Smooth muscle cell (in vitro differentiated cells): Measurements from ENCODE around the gene CD38. TPM values are rescaled to one million over a fixed set of nuclear protein-coding genes. Genes with fewer than 3 reads are reported as not detected.
"Not testable (repeated sequence)": the region's sequence is repeated elsewhere in the genome, so short reads cannot be mapped to it uniquely, and the experiment has no call there.

Source experiments
- DNase-seq: peaks from one replicate; lab custom pipeline; 2025; ENCODE audit not compliant: unreplicated experiment; lab: John Stamatoyannopoulos, UW
- H2AFZ ChIP-seq: fragments of 200-600 bp; sonication (generic); 2 replicates; pipeline ENCODE4 v1.6.0; 2016; ENCODE audit warnings: antibody characterized with exemption, low read depth, mild to moderate bottlenecking
- H3F3A ChIP-seq: fragments of 200-600 bp; sonication (generic); 2 replicates; pipeline ENCODE4 v1.6.0; 2017; ENCODE audit warnings: antibody characterized with exemption, low read depth
- H3K27ac ChIP-seq: fragments of 200-600 bp; sonication (generic); 2 replicates; pipeline ENCODE4 v1.5.1; 2016; ENCODE audit warnings: low read depth, mild to moderate bottlenecking
- H3K27me3 ChIP-seq: fragments of 200-600 bp; sonication (generic); 2 replicates; pipeline ENCODE4 v1.6.1; 2016; ENCODE audit warnings: low read depth, mild to moderate bottlenecking
- H3K36me3 ChIP-seq: fragments of 200-600 bp; sonication (generic); 2 replicates; pipeline ENCODE4 v1.5.1; 2016; ENCODE audit warnings: low read depth
- H3K4me1 ChIP-seq: fragments of 200-600 bp; sonication (generic); 2 replicates; pipeline ENCODE4 v1.5.1; 2016; ENCODE audit warnings: low read depth
- H3K4me2 ChIP-seq: fragments of 200-600 bp; sonication (generic); 2 replicates; pipeline ENCODE4 v1.6.0; 2016; ENCODE audit warnings: mild to moderate bottlenecking
- H3K4me3 ChIP-seq: fragments of 200-600 bp; sonication (generic); 2 replicates; pipeline ENCODE4 v1.5.1; 2016; ENCODE audit warnings: mild to moderate bottlenecking
- H3K79me2 ChIP-seq: fragments of 200-600 bp; sonication (generic); 2 replicates; pipeline ENCODE4 v1.6.0; 2016; ENCODE audit warnings: low read depth, mild to moderate bottlenecking
- H3K9ac ChIP-seq: fragments of 200-600 bp; sonication (generic); 2 replicates; pipeline ENCODE4 v1.6.0; 2016; ENCODE audit warnings: low read depth
- H3K9me3 ChIP-seq: fragments of 200-600 bp; sonication (generic); replicated peaks from 2 replicates; pipeline ENCODE4 v1.5.1; 2016; ENCODE audit warnings: low read depth
- H4K20me1 ChIP-seq: fragments of 200-600 bp; sonication (generic); 2 replicates; pipeline ENCODE4 v1.6.0; 2016; ENCODE audit warnings: low read depth
- CTCF ChIP-seq: fragments of 200-600 bp; sonication (generic); IDR thresholded peaks from 2 replicates; pipeline ENCODE4 v1.5.1; 2017; ENCODE audit warnings: borderline replicate concordance, mild to moderate bottlenecking, antibody characterized with exemption; ENCODE audit not compliant: insufficient read depth, poor library complexity, severe bottlenecking
- WGBS: methylation state at CpG from one replicate; pipeline ENCODE4 v1.1.7; 2016; ENCODE audit warnings: low lambda C conversion rate; 5-methylcytosine and 5-hydroxymethylcytosine counted together
- polyA plus RNA-seq: library from polyadenylated mRNA; unstranded; fragments of >200 nt; fragmentation: Nextera tagmentation; extraction: Ambion mirVana; gene quantifications from 2 replicates; pipeline ENCODE4 v1.2.1, GENCODE V29; 2016
- total RNA-seq: library from RNA; depleted of rRNA; stranded (reverse); fragments of >200 nt; gene quantifications from 2 replicates; pipeline ENCODE4 v1.2.3, GENCODE V29; 2014

The CD38 gene
- total RNA-seq (not detected in 2 replicates), polyA plus RNA-seq (not detected in 2 replicates)

- no peaks in the 10 kb centered on the region for H3K9me3 ChIP-seq
- 3% methylated on average over 64 of the region's 76 CpGs for WGBS
- no peak within 1 kb of the TSS for H3K27ac ChIP-seq
- H3K79me2 ChIP-seq: no peaks in the 10 kb centered on the region
- peak within 1 kb of the TSS; percentile 53 for H3K4me3 ChIP-seq
- no peak within 1 kb of the TSS for H3K9ac ChIP-seq
- peak within 1 kb of the TSS; percentile 95 for H3K4me2 ChIP-seq
- no peaks in the 10 kb centered on the region for H4K20me1 ChIP-seq
- H3K36me3 ChIP-seq: no peaks in the 10 kb centered on the region
- peak within 1 kb of the TSS; percentile 80 for H2AFZ ChIP-seq
- DNase-seq: no peak
- H3K27me3 ChIP-seq: peaks cover 81% of the 10 kb centered on the region
- H3K4me1 ChIP-seq: peaks cover 4% of the 10 kb centered on the region
- no peak for TF ChIP-seq CTCF
- H3F3A ChIP-seq: no peaks in the 10 kb centered on the region
Observed at GRCh38 chr4:15778289-15779241, at the start of gene CD38. TSS of gene CD38 (plus strand) at chr4:15778328. CDS start at chr4:15778415, 87 bp downstream.

GRCh38 chr4:15729910-15730533 is 48.1 kb upstream of the CD38 start:
- Histone ChIP-seq H2AFZ (no peak overlapping the region), H3K4me2 (no peak overlapping the region), H3K27me3 (no peaks in the 10 kb centered on the region), H3K4me1 (no peaks in the 10 kb centered on the region), H3K36me3 (no peaks in the 10 kb centered on the region), H3K9me3 (no peaks in the 10 kb centered on the region), H3F3A (no peaks in the 10 kb centered on the region), H3K4me3 (no peak overlapping the region), H3K79me2 (no peaks in the 10 kb centered on the region), H3K9ac (no peak overlapping the region), H3K27ac (no peak overlapping the region), H4K20me1 (no peaks in the 10 kb centered on the region)
- peak; percentile 81 for TF ChIP-seq CTCF
- 43% methylated on average over 3 of the region's 3 CpGs for WGBS
- DNase-seq: no peak

- H3K27me3 ChIP-seq, H3F3A ChIP-seq, DNase-seq, H4K20me1 ChIP-seq, H3K79me2 ChIP-seq, H3K4me2 ChIP-seq, H3K9ac ChIP-seq, H3K4me3 ChIP-seq, H3K9me3 ChIP-seq, H3K27ac ChIP-seq, H2AFZ ChIP-seq, H3K36me3 ChIP-seq, H3K4me1 ChIP-seq: not testable (repeated sequence)
- 80% methylated on average over 5 of the region's 5 CpGs for WGBS
Observed at GRCh38 chr4:15733061-15733460, 45.1 kb upstream of the CD38 start.

- TF ChIP-seq CTCF: no peak
- Histone ChIP-seq H3K4me1 (no peaks in the 10 kb centered on the region), H3K9ac (no peak overlapping the region), H3K79me2 (no peaks in the 10 kb centered on the region), H3K4me3 (no peak overlapping the region), H3F3A (no peaks in the 10 kb centered on the region), H3K9me3 (no peaks in the 10 kb centered on the region), H3K4me2 (no peak overlapping the region), H3K27me3 (no peaks in the 10 kb centered on the region), H2AFZ (no peak overlapping the region), H3K36me3 (no peaks in the 10 kb centered on the region), H4K20me1 (no peaks in the 10 kb centered on the region), H3K27ac (no peak overlapping the region)
- no peak for DNase-seq
- whole genome bisulfite sequencing: 86% methylated on average over 6 of the region's 6 CpGs
Observed at GRCh38 chr4:15735536-15735935, 42.6 kb upstream of the CD38 start.
